ENCODE measurements around the gene ZNF770. TPM values are rescaled to one million over a fixed set of nuclear protein-coding genes. Genes with fewer than 3 reads are reported as not detected.

The ZNF770 gene
- total and polyA plus RNA-seq, 2 donors (not counting 1 experiment from before 2014, with no cell fraction given): 10.1 to 49.3 TPM

- no peaks in the 10 kb centered on the region for H3K27me3 ChIP-seq (replicated peaks in 1 of 4; ENCODE audit: control extremely low read depth in 1 of 4, control insufficient read depth in 3 of 4, insufficient read depth in 4 of 4, low read length in 3 of 4)
- POLR2A ChIA-PET: interaction anchor here (0.9 to 2.3 kb wide), 4 partner anchors 15 to 931 kb away, joined by 3 to 48 read pairs (median 6); partner anchors contain the start of genes AVEN and ZNF770
- H3K4me2 ChIP-seq (replicated peaks; ENCODE audit: low read depth, low read length, poor library complexity, severe bottlenecking): peak within 1 kb of the TSS; percentile 77
- H3K9ac ChIP-seq (ENCODE audit: low read length): peak within 1 kb of the TSS; percentile 86
- WGBS (ENCODE audit: insufficient coverage): under 1% methylated on average over 38 of the region's 44 CpGs
- CTCF ChIA-PET: interaction anchor here (0.6 to 2.2 kb wide), 6 partner anchors 8 to 1610 kb away, joined by 3 to 37 read pairs (median 4); partner anchors contain the start of genes CDIN1 and ZNF770
- peak within 1 kb of the TSS; percentile 98 for H3K4me3 Mint-ChIP-seq
- H3K4me1 Mint-ChIP-seq: peaks cover 36% of the 10 kb centered on the region
- peaks cover 14 to 17% of the 10 kb centered on the region in 2 donors for H3K4me1 ChIP-seq (ENCODE audit: control insufficient read depth in 2 of 2, insufficient read depth in 2 of 2, low read length in 2 of 2)
- H3K9me3 ChIP-seq (ENCODE audit: control extremely low read depth in 1 of 3, control insufficient read depth in 2 of 3, insufficient read depth in 1 of 3, low read length in 2 of 3): no peaks in the 10 kb centered on the region
- H3K36me3 ChIP-seq (replicated peaks in 1 of 2; ENCODE audit: control extremely low read depth in 1 of 2, control insufficient read depth in 1 of 2, extremely low read depth in 1 of 2, insufficient read depth in 2 of 2, low read length in 1 of 2): peaks cover 0 to 2% of the 10 kb centered on the region in 2 experiments
- peak within 1 kb of the TSS; percentile 70 to 94 (median 91) for H3K4me3 ChIP-seq (ENCODE audit: control extremely low read depth in 1 of 5, extremely low read depth in 1 of 5, insufficient read depth in 1 of 5, low read depth in 2 of 5, low read length in 4 of 5)
- H3K27me3 Mint-ChIP-seq: no peaks in the 10 kb centered on the region
- no peak for TF ChIP-seq EZH2 (IDR thresholded peaks at IDR 0.05; ENCODE audit: borderline replicate concordance, insufficient read depth, low read depth, low read length, poor library complexity, severe bottlenecking)
- TF ChIP-seq, protein P1, sequence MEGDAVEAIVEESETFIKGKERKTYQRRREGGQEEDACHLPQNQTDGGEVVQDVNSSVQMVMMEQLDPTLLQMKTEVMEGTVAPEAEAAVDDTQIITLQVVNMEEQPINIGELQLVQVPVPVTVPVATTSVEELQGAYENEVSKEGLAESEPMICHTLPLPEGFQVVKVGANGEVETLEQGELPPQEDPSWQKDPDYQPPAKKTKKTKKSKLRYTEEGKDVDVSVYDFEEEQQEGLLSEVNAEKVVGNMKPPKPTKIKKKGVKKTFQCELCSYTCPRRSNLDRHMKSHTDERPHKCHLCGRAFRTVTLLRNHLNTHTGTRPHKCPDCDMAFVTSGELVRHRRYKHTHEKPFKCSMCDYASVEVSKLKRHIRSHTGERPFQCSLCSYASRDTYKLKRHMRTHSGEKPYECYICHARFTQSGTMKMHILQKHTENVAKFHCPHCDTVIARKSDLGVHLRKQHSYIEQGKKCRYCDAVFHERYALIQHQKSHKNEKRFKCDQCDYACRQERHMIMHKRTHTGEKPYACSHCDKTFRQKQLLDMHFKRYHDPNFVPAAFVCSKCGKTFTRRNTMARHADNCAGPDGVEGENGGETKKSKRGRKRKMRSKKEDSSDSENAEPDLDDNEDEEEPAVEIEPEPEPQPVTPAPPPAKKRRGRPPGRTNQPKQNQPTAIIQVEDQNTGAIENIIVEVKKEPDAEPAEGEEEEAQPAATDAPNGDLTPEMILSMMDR (IDR thresholded peaks at IDR 0.05): peak; percentile 76
- H3K79me2 ChIP-seq (ENCODE audit: control insufficient read depth, insufficient read depth, low read length): peaks cover 52% of the 10 kb centered on the region
- peak; percentile 93 for DNase-seq
- H2AFZ ChIP-seq (ENCODE audit: insufficient read depth, low read depth, low read length, poor library complexity, severe bottlenecking): peak within 1 kb of the TSS; percentile 92
- intact Hi-C loops (cut with micrococcal nuclease): loop anchor here (1.0 kb wide), 1 partner anchor 19 kb away; the partner anchor contains the start of gene ZNF770
- peak; percentile 99 for ATAC-seq (ENCODE audit: low read depth)
- H3K27ac ChIP-seq (ENCODE audit: low read length in 2 of 2): peak within 1 kb of the TSS; percentile 56 to 83
- H3K27ac Mint-ChIP-seq: peak within 1 kb of the TSS; percentile 94
- H4K20me1 ChIP-seq (ENCODE audit: control insufficient read depth, insufficient read depth, low read length, poor library complexity, severe bottlenecking): peaks cover 6% of the 10 kb centered on the region
- H3K9me3 Mint-ChIP-seq (ENCODE audit: insufficient read depth): no peaks in the 10 kb centered on the region
These were observed 18.6 kb downstream of the ZNF770 start, which contains the start of gene AQR for GRCh38 chr15:34969340-34970097. TSS of gene AQR (minus strand) at chr15:34969742. CDS start at chr15:34969613, 129 bp downstream.

DNA sequence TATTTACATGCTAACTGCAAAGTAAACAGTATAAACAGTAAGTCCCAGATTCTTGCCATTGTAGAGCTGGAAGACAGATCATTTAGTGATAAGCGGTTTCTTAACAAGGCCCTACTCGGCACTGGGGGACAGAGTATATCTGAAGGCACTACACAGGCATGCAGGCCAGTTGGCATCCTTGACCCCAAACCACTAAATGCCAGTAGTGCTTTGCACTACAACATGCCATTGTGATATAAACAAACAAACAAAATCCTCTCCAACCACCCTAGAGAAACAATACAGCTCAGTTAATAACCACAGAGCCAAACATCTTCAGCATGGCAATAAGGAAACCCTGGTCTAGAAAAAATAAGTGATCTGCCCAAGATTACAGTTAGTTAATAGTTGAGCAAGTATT is 23.8 kb downstream of the ZNF770 start:
- WGBS (ENCODE audit: insufficient coverage): 100% methylated on average over 2 of the region's 2 CpGs
- CTCF ChIA-PET: no interaction called here
- Histone ChIP-seq H3K9ac (ENCODE audit: low read length) (no peak overlapping the region), H3K27ac (ENCODE audit: low read length in 2 of 2) (no peak overlapping the region), H3K36me3 (replicated peaks in 1 of 2; ENCODE audit: control extremely low read depth in 1 of 2, control insufficient read depth in 1 of 2, extremely low read depth in 1 of 2, insufficient read depth in 2 of 2, low read length in 1 of 2) (peaks cover 8 to 15% of the 10 kb centered on the region in 2 experiments), H3K4me2 (replicated peaks; ENCODE audit: low read depth, low read length, poor library complexity, severe bottlenecking) (no peak overlapping the region), H3K9me3 (ENCODE audit: control extremely low read depth in 1 of 3, control insufficient read depth in 2 of 3, insufficient read depth in 1 of 3, low read length in 2 of 3) (no peaks in the 10 kb centered on the region), H3K4me3 (ENCODE audit: control extremely low read depth in 1 of 5, extremely low read depth in 1 of 5, insufficient read depth in 1 of 5, low read depth in 2 of 5, low read length in 4 of 5) (no peak overlapping the region), H3K27me3 (replicated peaks in 1 of 4; ENCODE audit: control extremely low read depth in 1 of 4, control insufficient read depth in 3 of 4, insufficient read depth in 4 of 4, low read length in 3 of 4) (no peaks in the 10 kb centered on the region), H3K4me1 (ENCODE audit: control insufficient read depth in 2 of 2, insufficient read depth in 2 of 2, low read length in 2 of 2) (peaks cover 11 to 13% of the 10 kb centered on the region in 2 donors), H3K79me2 (ENCODE audit: control insufficient read depth, insufficient read depth, low read length) (peaks cover 61% of the 10 kb centered on the region), H4K20me1 (ENCODE audit: control insufficient read depth, insufficient read depth, low read length, poor library complexity, severe bottlenecking) (peaks cover 18% of the 10 kb centered on the region), H2AFZ (ENCODE audit: insufficient read depth, low read depth, low read length, poor library complexity, severe bottlenecking) (no peak overlapping the region)
- no peak for ATAC-seq (ENCODE audit: low read depth)
- H3K27ac Mint-ChIP-seq: no peak overlapping the region
- no peaks in the 10 kb centered on the region for H3K9me3 Mint-ChIP-seq (ENCODE audit: insufficient read depth)
- intact Hi-C loops (cut with micrococcal nuclease): no loop called here
- POLR2A ChIA-PET: no interaction called here
- TF ChIP-seq, protein P1 (IDR thresholded peaks at IDR 0.05): no peak
- peaks cover 33% of the 10 kb centered on the region for H3K4me1 Mint-ChIP-seq
- DNase-seq: no peak
- H3K27me3 Mint-ChIP-seq: no peaks in the 10 kb centered on the region
- no peak overlapping the region for H3K4me3 Mint-ChIP-seq

Data from B cell (primary cell).